Esophagus muscularis mucosa (tissue), 4 donors: Measurements from ENCODE around the gene DRD4. TPM values are rescaled to one million over a fixed set of nuclear protein-coding genes. Genes with fewer than 3 reads are reported as not detected.
A peak's percentile ranks its signal among the peaks of the same experiment; 100 is the strongest.

Experiments
- DNase-seq: peaks from one replicate; pipeline ENCODE4 v3.0.0-alpha.2; 2017; ENCODE audit errors: extremely low spot score
- H3K27ac ChIP-seq, 4 donors: fragments of 200-600 bp; sonication (generic); replicated peaks in 1 of 4; 1 replicate in 3 of 4; 2 replicates in 1 of 4; pipeline ENCODE4 v1.5.1; 2016 to 2019; ENCODE audit warnings: mild to moderate bottlenecking in 1 of 4
- H3K27me3 ChIP-seq, 4 donors: fragments of 200-600 bp; sonication (generic); one replicate each; pipeline versions ENCODE4 v1.5.1 to v1.6.0; 2016 to 2019
- H3K36me3 ChIP-seq, 4 donors: fragments of 200-600 bp; sonication (generic); one replicate each; pipeline ENCODE4 v1.5.1; 2016 to 2019
- H3K4me1 ChIP-seq, 4 donors: fragments of 200-600 bp; sonication (generic); one replicate each; pipeline ENCODE4 v1.5.1; 2016 to 2019
- H3K4me3 ChIP-seq, 4 donors: fragments of 200-600 bp; sonication (generic); 1 replicate in 2 of 4; 2 replicates in 2 of 4; pipeline ENCODE4 v1.5.1; 2016 to 2019; ENCODE audit warnings: mild to moderate bottlenecking in 4 of 4, moderate library complexity in 1 of 4
- H3K9me3 ChIP-seq, 4 donors: fragments of 200-600 bp; sonication (generic); 1 replicate in 3 of 4; 2 replicates in 1 of 4; pipeline ENCODE4 v1.5.1; 2016 to 2019
- EP300 ChIP-seq: sonication (generic); formaldehyde crosslinking; IDR thresholded peaks from one replicate; pipeline ENCODE4 v1.6.1; 2017; ENCODE audit warnings: antibody characterized with exemption
- POLR2A ChIP-seq: fragments of 450-650 bp; IDR thresholded peaks from one replicate; pipeline ENCODE4 v1.6.1; 2017; ENCODE audit warnings: antibody characterized with exemption, moderate library complexity, mild to moderate bottlenecking, low read depth
- POLR2AphosphoS5 ChIP-seq, 2 donors: sonication (generic); formaldehyde crosslinking; IDR thresholded peaks; one replicate each; pipeline ENCODE4 v1.6.1; 2017; ENCODE audit warnings: antibody characterized with exemption in 2 of 2
- WGBS: methylation state at CpG from one replicate; pipeline ENCODE4 v1.1.5; 2018; 5-methylcytosine and 5-hydroxymethylcytosine counted together
- intact Hi-C: fragments of 100-400 bp; cut with DNase I; formaldehyde crosslinking; loops from one replicate; pipeline ENCODE4 v1.15.1; 2023
- total RNA-seq, 4 donors: library from RNA; depleted of rRNA; stranded (reverse); fragments of >200 nt; gene quantifications; one replicate each; pipeline versions ENCODE4 v1.1.0 to v1.2.1, GENCODE V29; 2016
- TF ChIP-seq, protein P1 (sequence below), 3 experiments: fragments of 200-600 bp in 2 of 3; fragments of 450-650 bp in 1 of 3; sonication (generic) in 2 of 3; IDR thresholded peaks; one replicate each; pipeline ENCODE4 v1.5.1; 2017 to 2019; ENCODE audit warnings: antibody characterized with exemption in 3 of 3, mild to moderate bottlenecking in 2 of 3, moderate library complexity in 1 of 3

Gene DRD4
- total RNA-seq, 4 donors from 2014 or later, result 0.26 to 1.1 (median 0.42) TPM; not detected in 1

DNA sequence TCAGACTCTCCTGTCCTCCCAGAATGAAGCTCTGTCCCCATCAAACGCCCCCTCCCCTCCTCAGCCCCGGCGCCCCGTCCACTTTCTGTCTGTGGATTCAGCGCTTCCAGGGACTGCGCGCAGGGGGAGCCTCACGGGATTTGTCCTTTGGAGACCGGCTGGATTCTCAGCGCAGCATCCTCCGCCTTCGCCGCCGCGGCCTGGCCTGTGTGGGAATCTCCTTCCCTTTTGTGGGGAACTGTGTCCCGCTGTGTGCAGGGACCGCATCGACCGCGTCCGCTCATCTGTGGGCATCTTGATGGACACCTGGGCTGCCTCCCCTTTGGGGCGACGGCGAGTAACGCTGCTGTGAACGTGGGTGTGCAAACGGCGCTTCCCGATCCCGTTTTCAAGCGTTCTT lies 9.0 kb upstream of the DRD4 start:
- H3K36me3 ChIP-seq, result peaks cover 0 to 13% (median 7%) of the 10 kb centered on the region in 4 donors
- peak overlapping the region in 1 of 4 donors; percentile 69 for H3K27ac ChIP-seq
- no peak for DNase-seq
- intact Hi-C loops, result no loop called here
- peaks cover 0 to 38% (median 2%) of the 10 kb centered on the region in 4 donors for H3K27me3 ChIP-seq
- H3K4me1 ChIP-seq, result peaks cover 2 to 29% (median 19%) of the 10 kb centered on the region in 4 donors
- TF ChIP-seq POLR2AphosphoS5 (IDR thresholded peaks at IDR 0.05) (no peak), POLR2A (no peak), EP300 (no peak)
- TF ChIP-seq, protein P1, sequence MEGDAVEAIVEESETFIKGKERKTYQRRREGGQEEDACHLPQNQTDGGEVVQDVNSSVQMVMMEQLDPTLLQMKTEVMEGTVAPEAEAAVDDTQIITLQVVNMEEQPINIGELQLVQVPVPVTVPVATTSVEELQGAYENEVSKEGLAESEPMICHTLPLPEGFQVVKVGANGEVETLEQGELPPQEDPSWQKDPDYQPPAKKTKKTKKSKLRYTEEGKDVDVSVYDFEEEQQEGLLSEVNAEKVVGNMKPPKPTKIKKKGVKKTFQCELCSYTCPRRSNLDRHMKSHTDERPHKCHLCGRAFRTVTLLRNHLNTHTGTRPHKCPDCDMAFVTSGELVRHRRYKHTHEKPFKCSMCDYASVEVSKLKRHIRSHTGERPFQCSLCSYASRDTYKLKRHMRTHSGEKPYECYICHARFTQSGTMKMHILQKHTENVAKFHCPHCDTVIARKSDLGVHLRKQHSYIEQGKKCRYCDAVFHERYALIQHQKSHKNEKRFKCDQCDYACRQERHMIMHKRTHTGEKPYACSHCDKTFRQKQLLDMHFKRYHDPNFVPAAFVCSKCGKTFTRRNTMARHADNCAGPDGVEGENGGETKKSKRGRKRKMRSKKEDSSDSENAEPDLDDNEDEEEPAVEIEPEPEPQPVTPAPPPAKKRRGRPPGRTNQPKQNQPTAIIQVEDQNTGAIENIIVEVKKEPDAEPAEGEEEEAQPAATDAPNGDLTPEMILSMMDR (IDR thresholded peaks at IDR 0.05), result no peak
- no peaks in the 10 kb centered on the region for H3K9me3 ChIP-seq
- no peak overlapping the region for H3K4me3 ChIP-seq
- 89% methylated on average over 30 of the region's 31 CpGs for WGBS

DNA sequence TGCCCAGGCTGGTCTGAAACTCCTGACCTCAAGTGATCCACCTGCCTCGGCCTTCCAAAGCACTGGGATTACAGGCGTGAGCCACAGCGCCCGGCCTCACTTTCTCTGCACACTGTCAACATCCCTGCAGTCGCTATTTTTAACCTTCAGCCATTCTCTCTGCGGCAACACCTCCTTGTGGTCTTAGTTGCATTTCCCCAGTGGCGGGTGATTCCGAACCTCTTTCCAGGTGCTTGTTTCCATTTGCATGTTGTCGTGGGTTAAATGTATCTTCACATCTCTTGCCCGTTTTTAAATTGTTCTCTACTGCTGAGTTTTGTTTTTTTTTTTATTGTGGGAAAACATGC lies 7.9 kb upstream of the DRD4 start:
- 42% methylated on average over 10 of the region's 10 CpGs for WGBS
- no peak for DNase-seq

DNA sequence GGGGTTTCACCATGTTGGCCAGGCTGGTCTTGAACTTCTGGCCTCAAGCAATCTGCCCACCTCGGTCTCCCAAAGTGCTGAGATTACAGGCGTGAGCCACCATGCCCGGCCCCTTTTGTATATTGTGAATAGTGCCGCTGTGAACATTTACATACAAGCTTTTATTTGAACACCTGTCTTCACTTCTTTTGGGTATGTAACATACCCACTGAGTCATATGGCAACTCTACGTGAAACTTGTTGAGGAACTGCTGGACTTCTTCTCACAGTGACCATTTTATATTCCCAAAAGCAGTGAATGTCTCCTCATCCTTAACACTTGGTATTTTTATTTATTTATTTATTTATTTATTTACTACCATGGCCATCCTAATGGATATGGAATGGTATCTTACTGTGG lies 6.2 kb upstream of the DRD4 start:
- H3K36me3 ChIP-seq, result peaks cover 0 to 3% (median under 1%) of the 10 kb centered on the region in 4 donors
- H3K9me3 ChIP-seq, result no peaks in the 10 kb centered on the region
- no peak for DNase-seq
- WGBS, result 96% methylated on average over 5 of the region's 5 CpGs
- no peak overlapping the region for H3K4me3 ChIP-seq
- peaks cover 2 to 29% (median 19%) of the 10 kb centered on the region in 4 donors for H3K4me1 ChIP-seq
- intact Hi-C loops, result no loop called here
- H3K27ac ChIP-seq, result no peak overlapping the region
- H3K27me3 ChIP-seq, result peaks cover 0 to 10% (median 0%) of the 10 kb centered on the region in 4 donors
- TF ChIP-seq EP300 (no peak), POLR2AphosphoS5 (IDR thresholded peaks at IDR 0.05) (no peak), POLR2A (no peak)
- TF ChIP-seq, protein P1 (IDR thresholded peaks at IDR 0.05), result no peak

More for the DNA sequence above, 7.9 kb upstream of the DRD4 start:
- H3K9me3 ChIP-seq, result no peaks in the 10 kb centered on the region
- peak overlapping the region in 3 of 4 donors; percentile 4 to 69 (median 63) for H3K27ac ChIP-seq
- peaks cover 0 to 5% (median 1%) of the 10 kb centered on the region in 4 donors for H3K36me3 ChIP-seq
- peaks cover 0 to 27% (median 2%) of the 10 kb centered on the region in 4 donors for H3K27me3 ChIP-seq
- H3K4me3 ChIP-seq, result no peak overlapping the region
- H3K4me1 ChIP-seq, result peaks cover 2 to 29% (median 19%) of the 10 kb centered on the region in 4 donors
- intact Hi-C loops, result no loop called here
- TF ChIP-seq POLR2AphosphoS5 (IDR thresholded peaks at IDR 0.05) (peak; percentile 24 to 50), EP300 (no peak)
- TF ChIP-seq, protein P1 (IDR thresholded peaks at IDR 0.05), result peak; percentile 25 to 45 (median 35)

DNA sequence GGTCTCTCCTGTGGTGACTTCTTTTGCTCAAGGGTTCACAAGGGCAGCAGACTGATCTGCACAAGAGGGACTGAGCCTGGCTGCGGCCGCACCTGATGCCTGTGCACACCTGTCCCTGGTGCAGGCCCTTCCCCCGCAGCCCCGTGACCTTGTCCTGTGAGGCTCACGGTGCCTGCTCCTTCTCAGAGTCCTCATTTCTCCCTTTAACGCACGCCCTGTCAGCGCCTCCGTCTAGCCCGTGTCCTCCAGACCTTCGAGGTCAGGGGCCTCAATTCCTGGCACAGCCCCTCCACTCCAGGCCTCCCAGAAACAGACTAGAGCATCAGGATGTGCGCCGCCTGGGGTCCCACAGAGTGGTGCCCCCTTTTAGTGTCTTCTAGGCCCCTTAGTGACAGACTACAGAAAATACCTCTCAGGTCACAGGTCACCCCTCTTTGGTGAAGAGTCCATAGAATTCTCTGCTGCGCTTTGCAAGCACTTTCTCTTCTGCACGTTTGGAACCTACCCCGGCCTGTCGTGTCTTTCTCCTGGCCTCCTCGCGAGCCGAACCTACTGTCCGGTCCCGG lies 1.0 kb upstream of the DRD4 start:
- H3K27me3 ChIP-seq, result peaks cover 0 to 44% (median 3%) of the 10 kb centered on the region in 4 donors
- no peak overlapping the region for H3K27ac ChIP-seq
- WGBS, result 77% methylated on average over 22 of the region's 22 CpGs
- intact Hi-C loops, result no loop called here
- H3K4me3 ChIP-seq, result no peak overlapping the region
- TF ChIP-seq EP300, result no peak
- TF ChIP-seq POLR2AphosphoS5 (IDR thresholded peaks at IDR 0.05), result no peak
- no peak for TF ChIP-seq POLR2A
- TF ChIP-seq, protein P1 (IDR thresholded peaks at IDR 0.05), result no peak
- peaks cover 0 to 13% (median 3%) of the 10 kb centered on the region in 4 donors for H3K36me3 ChIP-seq
- H3K9me3 ChIP-seq, result no peaks in the 10 kb centered on the region
- no peak for DNase-seq
- peaks cover 25 to 43% (median 37%) of the 10 kb centered on the region in 4 donors for H3K4me1 ChIP-seq

DNA sequence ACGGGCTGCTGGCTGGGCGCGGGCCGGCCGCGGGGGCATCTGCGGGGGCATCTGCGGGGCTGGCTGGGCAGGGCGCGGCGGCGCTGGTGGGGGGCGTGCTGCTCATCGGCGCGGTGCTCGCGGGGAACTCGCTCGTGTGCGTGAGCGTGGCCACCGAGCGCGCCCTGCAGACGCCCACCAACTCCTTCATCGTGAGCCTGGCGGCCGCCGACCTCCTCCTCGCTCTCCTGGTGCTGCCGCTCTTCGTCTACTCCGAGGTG lies 194 bp downstream of the DRD4 start:
- WGBS, result 67% methylated on average over 1 of the region's 34 CpGs
- no peak for DNase-seq
- Histone ChIP-seq H3K9me3 (no peaks in the 10 kb centered on the region), H3K36me3 (peaks cover 5 to 25% (median 12%) of the 10 kb centered on the region in 4 donors), H3K27ac (no peak overlapping the region), H3K4me1 (peaks cover 25 to 43% (median 37%) of the 10 kb centered on the region in 4 donors), H3K27me3 (peaks cover 0 to 44% (median 3%) of the 10 kb centered on the region in 4 donors), H3K4me3 (peak overlapping the region; percentile 41 to 55 (median 42))
- TF ChIP-seq POLR2A (no peak), POLR2AphosphoS5 (IDR thresholded peaks at IDR 0.05) (no peak), EP300 (no peak)
- TF ChIP-seq, protein P1 (IDR thresholded peaks at IDR 0.05), result no peak
- intact Hi-C loops, result no loop called here
